ENCODE results near the gene OTX2.

DNA sequence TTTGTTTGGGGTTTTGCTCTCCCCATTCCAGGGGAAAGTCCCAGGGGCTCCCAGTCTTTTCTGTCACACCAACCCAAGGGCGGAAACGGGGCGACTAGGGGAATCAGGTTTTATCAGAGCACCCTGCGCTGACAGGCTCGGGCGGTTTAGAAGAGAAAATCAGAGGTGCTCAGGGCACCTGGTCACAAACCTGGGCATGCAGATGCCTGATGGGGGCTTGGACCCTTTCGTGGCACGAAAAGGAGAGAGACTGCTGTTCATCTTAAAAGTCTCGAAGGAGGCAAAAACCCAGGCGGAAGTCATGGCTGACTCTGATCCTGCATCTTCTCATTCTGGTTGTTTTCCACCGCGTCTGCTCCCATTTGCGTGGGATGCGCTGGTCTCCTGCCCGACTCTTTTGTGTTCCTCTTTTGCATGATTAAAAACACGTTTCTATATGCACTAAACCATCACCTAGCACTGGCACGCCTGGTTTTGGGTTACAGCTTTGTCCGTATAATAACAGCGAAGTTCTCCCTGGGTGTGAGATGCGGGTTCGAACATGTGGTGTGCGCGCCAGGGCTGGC, 13.2 kb downstream of the OTX2 start:
- TF ChIP-seq EZH2phosphoT487 (IDR thresholded peaks at IDR 0.05; ENCODE audit: low read depth, severe bottlenecking, unreplicated experiment) (no peak), EZH2 (IDR thresholded peaks at IDR 0.05; ENCODE audit: borderline replicate concordance) (no peak)

All from hepatocyte (in vitro differentiated cells).